Colonic mucosa (tissue), 4 donors: ENCODE results near the gene KNSTRN. TPM values are rescaled to one million over a fixed set of nuclear protein-coding genes. Genes with fewer than 3 reads are reported as not detected.

Experiments used
- DNase-seq: peaks from one replicate; pipeline ENCODE4 v3.0.0-alpha.2; 2020
- H3K27ac ChIP-seq: fragments of 200-600 bp; one replicate; pipeline ENCODE4 v1.8.0; 2021
- H3K27me3 ChIP-seq: fragments of 200-600 bp; one replicate; pipeline ENCODE4 v1.8.0; 2021
- H3K36me3 ChIP-seq: fragments of 200-600 bp; one replicate; pipeline ENCODE4 v1.8.0; 2021
- H3K4me1 ChIP-seq: fragments of 200-600 bp; one replicate; pipeline ENCODE4 v1.8.0; 2021; ENCODE audit warnings: mild to moderate bottlenecking
- H3K4me3 ChIP-seq: fragments of 200-600 bp; one replicate; pipeline ENCODE4 v1.8.0; 2021
- H3K9ac ChIP-seq, 2 donors: one replicate each; pipeline ENCODE4 v1.7.0; 2013; ENCODE audit warnings: control low read depth in 2 of 2, low read depth in 2 of 2, low read length in 2 of 2
- H3K9me3 ChIP-seq: fragments of 200-600 bp; one replicate; pipeline ENCODE4 v1.8.0; 2021
- intact Hi-C: fragments of 100-400 bp; cut with DNase I; formaldehyde crosslinking; loops from one replicate; pipeline ENCODE4 v1.14.1; 2022
- total RNA-seq, 2 donors: library from RNA; stranded (reverse); fragmentation: NEBNext Ultra II Directional in 1 of 2; extraction: Animal tissue kit (Norgen Biotek cat#: 25700) in 1 of 2; gene quantifications; one replicate each; pipeline ENCODE4 v1.2.1, GENCODE V29; 2021
- TF ChIP-seq, protein P1 (sequence below): fragments of 200-600 bp; IDR thresholded peaks from one replicate; pipeline ENCODE4 v1.8.0; 2022; ENCODE audit warnings: antibody characterized with exemption, mild to moderate bottlenecking
- donor health status: healthy.
- donor health status: DM: no; HTN: no; CAD: no.
- donor health status: DM: no; HTN: no; CAD: no.

KNSTRN gene
- total RNA-seq, 2 donors from 2014 or later, result 12.2 to 51.2 TPM

DNA sequence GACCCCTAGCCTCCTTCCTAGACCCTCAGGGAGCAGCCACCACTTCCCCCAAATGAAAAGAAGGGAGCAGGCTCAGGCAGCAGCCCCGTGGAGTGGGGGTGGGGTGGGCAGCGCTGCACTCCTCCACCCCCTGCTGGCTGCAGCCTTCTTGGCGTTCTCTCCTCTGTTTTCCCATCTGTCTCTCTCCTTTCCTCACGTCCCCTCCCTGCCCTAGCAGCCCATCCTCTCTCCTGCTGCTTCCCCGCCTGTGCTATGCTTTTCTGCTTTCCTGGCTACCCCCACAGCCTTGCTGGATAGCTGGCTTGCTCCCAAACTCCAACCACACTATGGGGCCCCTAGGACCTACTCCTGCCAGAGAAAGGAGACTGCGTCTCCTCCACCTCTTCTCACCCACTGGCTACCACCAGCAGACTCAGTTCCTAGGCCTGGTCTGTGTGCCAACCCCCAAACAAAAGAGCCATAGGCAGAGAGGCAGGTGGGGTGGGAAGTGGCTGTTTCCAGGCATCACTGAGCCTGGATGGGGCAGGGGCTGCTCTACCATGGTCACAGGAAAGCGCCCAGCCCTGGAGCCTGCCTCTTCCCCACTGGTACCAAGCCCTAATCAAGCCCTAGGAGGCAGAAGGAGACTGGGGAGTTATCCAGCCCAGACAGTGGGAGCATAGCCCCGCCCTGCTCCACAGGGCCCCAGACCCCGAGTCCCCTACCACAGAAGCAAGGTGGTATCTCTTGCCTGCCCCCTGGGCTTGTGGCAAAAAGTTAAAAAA lies 27.9 kb upstream of the KNSTRN start:
- Histone ChIP-seq H3K27ac (peak overlapping the region; percentile 98), H3K9ac (peak overlapping the region in 1 of 2 donors; percentile 94), H3K9me3 (no peaks in the 10 kb centered on the region), H3K4me1 (peaks cover 15% of the 10 kb centered on the region), H3K4me3 (no peak overlapping the region), H3K27me3 (no peaks in the 10 kb centered on the region), H3K36me3 (no peaks in the 10 kb centered on the region)
- intact Hi-C loops, result no loop called here
- TF ChIP-seq, protein P1, sequence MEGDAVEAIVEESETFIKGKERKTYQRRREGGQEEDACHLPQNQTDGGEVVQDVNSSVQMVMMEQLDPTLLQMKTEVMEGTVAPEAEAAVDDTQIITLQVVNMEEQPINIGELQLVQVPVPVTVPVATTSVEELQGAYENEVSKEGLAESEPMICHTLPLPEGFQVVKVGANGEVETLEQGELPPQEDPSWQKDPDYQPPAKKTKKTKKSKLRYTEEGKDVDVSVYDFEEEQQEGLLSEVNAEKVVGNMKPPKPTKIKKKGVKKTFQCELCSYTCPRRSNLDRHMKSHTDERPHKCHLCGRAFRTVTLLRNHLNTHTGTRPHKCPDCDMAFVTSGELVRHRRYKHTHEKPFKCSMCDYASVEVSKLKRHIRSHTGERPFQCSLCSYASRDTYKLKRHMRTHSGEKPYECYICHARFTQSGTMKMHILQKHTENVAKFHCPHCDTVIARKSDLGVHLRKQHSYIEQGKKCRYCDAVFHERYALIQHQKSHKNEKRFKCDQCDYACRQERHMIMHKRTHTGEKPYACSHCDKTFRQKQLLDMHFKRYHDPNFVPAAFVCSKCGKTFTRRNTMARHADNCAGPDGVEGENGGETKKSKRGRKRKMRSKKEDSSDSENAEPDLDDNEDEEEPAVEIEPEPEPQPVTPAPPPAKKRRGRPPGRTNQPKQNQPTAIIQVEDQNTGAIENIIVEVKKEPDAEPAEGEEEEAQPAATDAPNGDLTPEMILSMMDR, result no peak
- DNase-seq, result no peak

GRCh38 chr15:40355976-40356585 lies 26.4 kb upstream of the KNSTRN start:
- DNase-seq, result no peak
- H3K27me3 ChIP-seq, result no peaks in the 10 kb centered on the region
- TF ChIP-seq, protein P1, result no peak
- H3K27ac ChIP-seq, result no peak overlapping the region
- intact Hi-C loops, result no loop called here
- H3K4me3 ChIP-seq, result no peak overlapping the region
- H3K36me3 ChIP-seq, result no peaks in the 10 kb centered on the region
- H3K4me1 ChIP-seq, result peaks cover 9% of the 10 kb centered on the region
- H3K9me3 ChIP-seq, result no peaks in the 10 kb centered on the region
- peak overlapping the region in 1 of 2 donors; percentile 1 for H3K9ac ChIP-seq

- Histone ChIP-seq H3K36me3 (no peaks in the 10 kb centered on the region), H3K4me3 (no peak overlapping the region)
Measured at GRCh38 chr15:40357246-40357645, 25.3 kb upstream of the KNSTRN start.

DNA sequence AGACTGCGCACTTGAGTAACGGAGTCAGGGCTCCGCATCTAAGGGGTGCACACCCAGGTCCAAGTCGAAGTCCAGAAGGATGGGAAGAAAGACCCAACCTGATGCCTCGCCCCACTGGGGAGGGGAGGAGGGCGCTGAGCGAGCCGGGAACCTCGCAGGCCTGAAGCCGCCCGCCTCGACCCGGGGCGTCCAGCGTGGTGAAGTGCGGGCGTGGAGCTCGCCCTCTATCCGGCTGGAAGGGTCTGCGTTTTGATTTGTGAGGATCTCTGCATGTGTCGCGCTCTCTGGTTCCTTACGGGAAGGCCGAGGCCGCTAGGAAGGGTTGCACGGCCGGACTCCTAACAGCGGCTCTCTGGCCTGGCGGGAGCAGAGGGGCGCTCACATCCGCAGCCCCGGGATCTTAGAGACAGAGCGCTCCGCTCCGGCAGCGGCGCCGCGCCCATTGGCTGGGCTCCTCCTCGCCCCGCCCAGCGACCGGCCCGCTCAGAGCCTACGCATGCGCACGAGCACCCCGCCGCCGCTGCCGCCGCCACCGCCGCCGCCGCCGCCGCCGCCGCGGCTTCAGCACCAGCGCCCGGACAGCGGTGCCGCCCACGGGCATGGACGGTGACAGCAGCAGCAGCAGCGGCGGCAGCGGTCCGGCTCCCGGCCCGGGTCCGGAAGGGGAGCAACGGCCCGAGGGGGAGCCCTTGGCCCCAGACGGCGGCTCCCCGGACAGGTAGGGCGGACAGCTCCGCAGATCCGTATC lies 24.6 kb upstream of the KNSTRN start, which contains the start of gene DISP2:
Gene DISP2, plus strand, starts transcription at position 497 of the 748 bp plus-strand sequence. Its CDS starts 103 bp downstream, at position 600.
- peak within 1 kb of the TSS; percentile 33 to 51 for H3K9ac ChIP-seq
- peak; percentile 86 for DNase-seq
- H3K27me3 ChIP-seq, result no peaks in the 10 kb centered on the region
- no peaks in the 10 kb centered on the region for H3K36me3 ChIP-seq
- H3K9me3 ChIP-seq, result no peaks in the 10 kb centered on the region
- intact Hi-C loops, result no loop called here
- TF ChIP-seq, protein P1, result no peak
- H3K4me1 ChIP-seq, result peaks cover 9% of the 10 kb centered on the region
- H3K4me3 ChIP-seq, result peak within 1 kb of the TSS; percentile 38
- H3K27ac ChIP-seq, result peak within 1 kb of the TSS; percentile 34

More at GRCh38 chr15:40357246-40357645, 25.3 kb upstream of the KNSTRN start:
- Histone ChIP-seq H3K27me3 (no peaks in the 10 kb centered on the region), H3K9ac (peak overlapping the region in 1 of 2 donors; percentile 1), H3K9me3 (no peaks in the 10 kb centered on the region), H3K4me1 (peaks cover 9% of the 10 kb centered on the region), H3K27ac (peak overlapping the region; percentile 28)
- no peak for DNase-seq
- TF ChIP-seq, protein P1, result no peak
- intact Hi-C loops, result no loop called here
